Cerebellar cortex (tissue), 1 donor: Measurements from ENCODE around the gene LY6G6D.

ENCODE experiments used
- DNase-seq: peaks from one replicate; pipeline ENCODE4 v3.0.0-alpha.2; 2015; ENCODE audit warnings: low spot score

Gene LY6G6D

DNA sequence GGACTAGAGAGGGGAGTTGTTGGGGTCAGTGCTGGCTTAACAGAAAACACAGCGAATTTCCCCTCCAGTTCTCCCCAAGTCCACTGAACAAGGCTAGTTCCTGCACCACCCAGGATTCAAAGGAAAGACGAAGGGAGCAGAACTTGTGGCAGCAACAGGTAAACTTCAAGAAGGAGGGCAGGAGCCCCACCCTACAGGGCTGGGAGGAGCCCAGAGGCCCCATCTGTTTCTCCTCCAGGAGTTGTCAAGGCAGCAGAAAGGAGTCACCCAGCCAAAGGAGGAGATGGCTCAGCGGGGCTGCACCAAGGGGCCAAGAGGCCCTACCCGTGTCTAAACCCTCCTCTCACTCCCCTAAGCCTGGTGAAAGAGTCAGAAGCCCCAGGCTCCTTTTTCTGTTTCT is 49.0 kb downstream of the LY6G6D start:
- no peak for DNase-seq

DNA sequence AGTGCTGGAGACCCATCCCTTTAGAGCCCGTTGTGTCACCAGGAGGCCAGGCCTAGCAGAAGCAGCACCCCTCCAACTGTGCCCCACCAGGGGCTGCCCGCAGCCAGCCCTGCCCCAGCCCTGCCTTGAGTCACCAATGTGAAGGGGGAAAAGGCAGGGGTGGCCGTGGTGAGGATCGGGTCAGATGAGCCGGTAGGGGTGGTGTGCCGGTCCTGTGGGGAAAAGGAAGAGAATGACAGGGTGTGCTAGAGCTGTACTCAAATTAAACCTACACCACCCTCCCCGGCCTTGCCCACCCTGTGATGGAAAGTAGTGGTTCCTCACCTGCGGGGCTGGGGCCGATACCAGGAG is 50.4 kb downstream of the LY6G6D start:
- DNase-seq, result no peak

DNA sequence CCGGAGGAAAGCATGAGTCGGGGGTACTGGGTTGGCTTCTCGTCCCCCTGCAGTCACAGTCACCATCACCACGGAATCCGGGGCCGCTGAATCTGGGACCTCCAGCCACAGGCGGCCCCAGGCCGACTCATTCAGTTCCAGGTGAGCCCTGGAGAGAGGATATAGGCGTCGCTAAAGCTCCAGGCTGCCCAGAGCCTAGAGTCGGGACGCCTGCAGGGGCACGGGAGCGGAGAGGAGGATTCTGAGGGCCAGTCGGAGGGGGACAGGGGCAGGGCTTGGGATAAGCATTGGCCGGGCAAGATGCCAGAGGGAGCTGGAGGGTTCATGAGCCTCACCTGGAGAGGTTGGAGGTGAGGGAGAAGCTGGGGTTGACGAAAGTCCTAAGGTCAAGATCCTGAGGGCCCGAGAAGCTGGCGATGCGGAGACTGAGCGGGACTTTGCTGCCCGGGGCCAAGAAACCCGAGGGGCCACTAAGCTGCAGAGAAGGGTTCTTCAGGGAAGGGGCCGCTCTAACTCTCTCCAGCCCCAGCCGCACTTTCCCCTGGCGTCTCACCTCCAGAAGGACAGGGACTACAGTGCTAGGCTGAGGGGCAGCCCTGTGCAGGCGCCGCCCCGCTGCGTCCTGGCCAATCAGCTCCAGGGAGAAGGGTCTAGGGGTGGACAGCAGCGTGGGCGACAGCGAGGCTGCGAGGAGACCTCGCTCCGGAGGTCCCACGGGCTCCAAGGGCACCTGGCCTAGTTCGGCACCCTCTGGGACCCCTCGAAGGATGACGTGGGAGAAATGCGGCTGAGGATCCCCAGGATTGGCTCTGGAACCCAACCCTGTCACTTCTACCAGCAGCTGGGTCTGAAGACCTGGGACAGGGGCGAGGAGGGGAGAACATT is 51.0 kb downstream of the LY6G6D start:
- no peak for DNase-seq

DNA sequence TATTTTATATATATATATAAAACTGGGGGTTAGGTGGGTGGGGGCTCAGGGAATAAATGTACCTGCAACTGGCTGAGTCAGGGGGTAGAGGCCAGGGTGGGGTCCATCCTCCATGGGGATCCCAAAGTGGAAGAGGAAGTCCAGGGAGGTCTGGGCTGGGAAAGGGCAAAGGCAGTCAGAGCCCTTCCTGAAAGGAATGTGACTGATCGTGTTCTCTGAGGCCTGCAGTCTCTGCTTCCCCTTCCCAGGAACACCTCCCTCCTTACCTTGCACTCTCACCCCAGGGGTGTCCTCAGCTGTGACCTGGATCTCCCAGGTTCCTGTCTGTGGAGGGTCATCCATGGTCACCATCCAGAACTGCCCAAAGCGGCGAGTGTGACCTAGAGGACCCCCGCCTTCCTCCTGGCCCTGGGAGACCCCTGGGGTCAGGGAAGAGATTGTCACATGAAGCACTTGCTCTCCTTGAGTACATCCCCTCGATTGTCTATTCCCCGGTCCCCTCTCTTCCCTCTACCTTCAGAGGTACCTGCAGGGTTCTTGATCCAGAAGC is 52.0 kb downstream of the LY6G6D start:
- DNase-seq, result no peak
